GM13977 (cell line): ENCODE results near the gene ARFGAP1.
"Not testable (repeated sequence)": the region's sequence is repeated elsewhere in the genome, so short reads cannot be mapped to it uniquely, and the experiment has no call there.

Experiments
- DNase-seq: peaks from one replicate; pipeline ENCODE4 v3.0.0; 2012; ENCODE audit warnings: low spot score
- in situ Hi-C: fragments of 300-500 bp; cut with MboI; formaldehyde crosslinking; loops from one replicate; pipeline ENCODE4 v1.12.0; 2022; ENCODE audit warnings: low sequenced_read_pairs, low pct_unique_long_range_greater_than_20kb, mixed read lengths, inconsistent platforms; ENCODE audit not compliant: unreplicated experiment
- TF ChIP-seq, protein P1 (sequence below): IDR thresholded peaks from 2 replicates; pipeline ENCODE4 v1.5.1; 2012; ENCODE audit warnings: mild to moderate bottlenecking, control low read depth; ENCODE audit not compliant: insufficient read depth; ENCODE audit errors: extremely low read depth, missing control alignments

Gene ARFGAP1

DNA sequence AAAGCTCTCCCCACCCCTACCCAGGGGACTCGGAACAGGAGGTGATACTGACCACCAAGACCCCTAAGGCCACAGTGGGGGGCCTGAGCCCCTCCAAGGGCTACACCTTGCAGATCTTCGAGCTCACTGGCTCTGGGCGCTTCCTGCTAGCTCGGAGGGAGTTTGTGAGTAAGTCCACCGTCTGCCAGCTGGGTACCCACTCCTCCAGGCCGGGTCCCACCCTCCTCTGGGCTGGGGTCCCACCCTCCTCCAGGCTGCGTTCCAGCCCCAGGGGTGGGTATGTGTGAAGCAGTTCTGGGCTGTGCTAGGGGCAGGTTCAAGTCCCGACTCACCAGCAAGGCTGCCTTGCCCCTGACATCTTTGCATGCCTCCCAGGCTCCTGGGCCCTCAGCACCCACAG lies 32.8 kb downstream of the ARFGAP1 start:
- TF ChIP-seq, protein P1, sequence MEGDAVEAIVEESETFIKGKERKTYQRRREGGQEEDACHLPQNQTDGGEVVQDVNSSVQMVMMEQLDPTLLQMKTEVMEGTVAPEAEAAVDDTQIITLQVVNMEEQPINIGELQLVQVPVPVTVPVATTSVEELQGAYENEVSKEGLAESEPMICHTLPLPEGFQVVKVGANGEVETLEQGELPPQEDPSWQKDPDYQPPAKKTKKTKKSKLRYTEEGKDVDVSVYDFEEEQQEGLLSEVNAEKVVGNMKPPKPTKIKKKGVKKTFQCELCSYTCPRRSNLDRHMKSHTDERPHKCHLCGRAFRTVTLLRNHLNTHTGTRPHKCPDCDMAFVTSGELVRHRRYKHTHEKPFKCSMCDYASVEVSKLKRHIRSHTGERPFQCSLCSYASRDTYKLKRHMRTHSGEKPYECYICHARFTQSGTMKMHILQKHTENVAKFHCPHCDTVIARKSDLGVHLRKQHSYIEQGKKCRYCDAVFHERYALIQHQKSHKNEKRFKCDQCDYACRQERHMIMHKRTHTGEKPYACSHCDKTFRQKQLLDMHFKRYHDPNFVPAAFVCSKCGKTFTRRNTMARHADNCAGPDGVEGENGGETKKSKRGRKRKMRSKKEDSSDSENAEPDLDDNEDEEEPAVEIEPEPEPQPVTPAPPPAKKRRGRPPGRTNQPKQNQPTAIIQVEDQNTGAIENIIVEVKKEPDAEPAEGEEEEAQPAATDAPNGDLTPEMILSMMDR: no peak
- in situ Hi-C loops: no loop called here

GRCh38 chr20:63305933-63306672 lies 33.5 kb downstream of the ARFGAP1 start:
- in situ Hi-C loops, DNase-seq: not testable (repeated sequence)

More for the DNA sequence above, 32.8 kb downstream of the ARFGAP1 start:
- no peak for DNase-seq

GRCh38 chr20:63306673-63307537 lies 34.3 kb downstream of the ARFGAP1 start:
- in situ Hi-C loops: no loop called here
- TF ChIP-seq, protein P1: no peak
- DNase-seq: no peak

GRCh38 chr20:63307538-63308217 lies 35.1 kb downstream of the ARFGAP1 start:
- in situ Hi-C loops: no loop called here
- DNase-seq: no peak

DNA sequence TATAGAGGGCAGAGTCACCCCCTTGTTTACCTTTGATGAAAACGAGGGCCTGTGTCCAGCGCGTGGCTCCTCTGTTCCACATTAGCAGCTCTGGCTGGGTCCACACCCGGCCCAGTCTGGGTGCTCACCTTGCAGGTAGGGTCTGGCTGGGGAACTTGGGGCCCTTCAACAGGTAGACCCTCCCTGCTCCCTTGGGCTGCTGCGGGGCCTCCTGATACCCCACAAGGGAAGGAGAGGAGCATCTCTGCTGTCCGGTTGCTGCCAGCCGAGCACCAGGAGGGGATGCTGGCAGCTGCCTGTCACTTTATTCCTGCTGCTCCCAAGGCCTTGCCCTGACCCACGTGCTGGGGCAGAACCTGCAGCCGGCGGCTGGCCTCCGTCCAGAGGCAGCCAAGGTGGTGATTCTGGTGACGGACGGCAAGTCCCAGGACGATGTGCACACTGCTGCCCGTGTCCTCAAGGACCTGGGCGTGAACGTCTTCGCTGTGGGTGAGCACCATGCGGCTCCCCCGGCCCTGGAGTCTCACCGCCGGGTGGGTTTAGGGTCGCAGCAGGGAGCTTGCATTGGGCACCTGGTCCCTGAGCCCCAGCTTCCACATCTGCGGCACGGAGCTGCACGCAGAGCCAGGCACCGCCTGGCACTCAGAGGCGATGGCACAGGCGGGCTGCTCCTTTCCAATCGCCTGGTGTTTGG lies 35.8 kb downstream of the ARFGAP1 start:
- in situ Hi-C loops: no loop called here
- DNase-seq: no peak
- TF ChIP-seq, protein P1: no peak

More at GRCh38 chr20:63307538-63308217, 35.1 kb downstream of the ARFGAP1 start:
- TF ChIP-seq, protein P1: no peak

- TF ChIP-seq, protein P1: peak; percentile 71
- in situ Hi-C loops: no loop called here
- DNase-seq: peak; percentile 76
These were observed 36.9 kb downstream of the ARFGAP1 start for GRCh38 chr20:63309261-63310071.
